Renal cortical epithelial cell (primary cell): Measurements from ENCODE around the gene AQP10. TPM values are rescaled to one million over a fixed set of nuclear protein-coding genes. Genes with fewer than 3 reads are reported as not detected.
"Not testable (repeated sequence)": the region's sequence is repeated elsewhere in the genome, so short reads cannot be mapped to it uniquely, and the experiment has no call there.

Source experiments
- DNase-seq: peaks from one replicate; pipeline ENCODE4 v3.0.0-alpha.2; 2011; ENCODE audit warnings: low read depth
- total RNA-seq: library from RNA; depleted of rRNA; stranded (reverse); fragments of >200 nt; gene quantifications from 2 replicates; pipeline ENCODE4 v1.2.3, GENCODE V29; 2014

Gene AQP10
- total RNA-seq, 1 donor from 2014 or later: not detected

GRCh38 chr1:154324241-154324640 is 3.3 kb downstream of the AQP10 start:
- no peak for DNase-seq

- DNase-seq: peak; percentile 49
Measured at GRCh38 chr1:154324669-154325582, 4.0 kb downstream of the AQP10 start, which contains the start of gene ATP8B2. Gene ATP8B2, plus strand, starts transcription at chr1:154325525. Its CDS starts 2,617 bp downstream, at chr1:154328142.

GRCh38 chr1:154325583-154326545 is 5.0 kb downstream of the AQP10 start:
- DNase-seq: peak; percentile 72

GRCh38 chr1:154326546-154327465 is 5.9 kb downstream of the AQP10 start:
- DNase-seq: no peak

GRCh38 chr1:154327466-154328317 is 6.8 kb downstream of the AQP10 start:
- DNase-seq: no peak

- peak; percentile 16 for DNase-seq
Measured at GRCh38 chr1:154328318-154329151, 7.6 kb downstream of the AQP10 start.

- DNase-seq: no peak
Measured at GRCh38 chr1:154329152-154329521, 8.2 kb downstream of the AQP10 start.

- DNase-seq: no peak
Measured at GRCh38 chr1:154329551-154330131, 8.7 kb downstream of the AQP10 start.

GRCh38 chr1:154330669-154331068 is 9.8 kb downstream of the AQP10 start:
- no peak for DNase-seq

- DNase-seq: no peak
Measured at GRCh38 chr1:154334079-154335024, 13.5 kb downstream of the AQP10 start.

- DNase-seq: peak; percentile 58
Measured at GRCh38 chr1:154335025-154335714, 14.3 kb downstream of the AQP10 start.

GRCh38 chr1:154337253-154337894 is 16.5 kb downstream of the AQP10 start:
- no peak for DNase-seq

- DNase-seq: no peak
Measured at GRCh38 chr1:154338875-154339274, 18.0 kb downstream of the AQP10 start.

GRCh38 chr1:154341366-154341765 is 20.5 kb downstream of the AQP10 start:
- not testable (repeated sequence) for DNase-seq

- no peak for DNase-seq
Measured at GRCh38 chr1:154342132-154342531, 21.2 kb downstream of the AQP10 start.

GRCh38 chr1:154342836-154343472 is 22.1 kb downstream of the AQP10 start:
- no peak for DNase-seq
